Measurements from ENCODE around the gene CCDC61.

DNA sequence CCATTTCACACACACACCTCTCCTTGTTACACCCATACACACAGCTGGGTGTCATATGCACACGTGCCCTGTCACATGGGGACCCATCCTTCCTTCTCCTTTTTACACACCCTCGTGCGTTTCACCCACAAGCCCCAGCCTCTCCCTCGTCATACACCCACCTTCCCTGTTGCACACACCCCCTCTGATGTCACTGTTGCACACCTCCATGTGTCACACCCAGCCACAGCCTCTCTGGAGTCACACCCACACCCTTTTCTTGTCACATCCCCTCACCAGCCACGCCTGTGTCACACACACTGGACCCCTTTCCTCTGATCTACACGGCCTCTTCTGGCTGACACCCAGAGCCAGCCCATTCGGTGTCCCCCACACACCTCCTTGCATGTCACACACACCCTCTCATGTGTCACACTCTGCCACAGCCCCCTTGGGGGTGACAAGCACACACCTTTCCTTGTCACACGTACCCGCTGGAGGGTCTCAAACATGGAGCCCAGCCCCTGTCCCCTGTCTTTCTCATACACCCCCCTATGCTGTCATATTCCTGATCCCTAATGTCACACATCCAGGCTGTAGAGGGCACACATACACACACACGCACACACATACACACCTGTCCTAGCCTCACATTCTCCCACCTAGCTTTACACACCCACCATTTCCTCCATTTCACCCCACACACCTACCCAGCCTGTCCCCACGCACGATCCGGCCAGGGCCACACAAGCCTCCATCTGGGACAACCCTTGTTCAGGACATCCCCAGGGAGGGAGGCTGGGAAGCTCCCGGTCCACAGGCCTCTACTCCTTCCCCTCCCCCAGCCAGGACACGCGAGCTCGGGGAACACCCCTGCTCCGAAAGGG lies 23.0 kb upstream of the CCDC61 start:
- TF ChIP-seq CTCF (IDR thresholded peaks at IDR 0.05), result no peak
- no peak for TF ChIP-seq POLR2A (IDR thresholded peaks at IDR 0.05)
- no peak for TF ChIP-seq EP300 (IDR thresholded peaks at IDR 0.05)
- TF ChIP-seq POLR2AphosphoS5 (IDR thresholded peaks at IDR 0.05), result no peak

Measured in suprapubic skin (tissue), 4 donors.